K562 (cell line): Measurements from ENCODE around the gene UBE2J2. TPM values are rescaled to one million over a fixed set of nuclear protein-coding genes. Genes with fewer than 3 reads are reported as not detected.

ENCODE experiments used
- CTBP1 ChIP-seq: fragments of 450-650 bp; IDR thresholded peaks from 2 replicates; pipeline ENCODE4 v1.6.1; 2016; ENCODE audit warnings: borderline replicate concordance
- E2F3 ChIP-seq: fragments of 250-450 bp; sonication (Bioruptor Pico); IDR thresholded peaks from 2 replicates; pipeline ENCODE4 v1.4.0; 2020; ENCODE audit warnings: mild to moderate bottlenecking
- ETV1 ChIP-seq: fragments of 450-650 bp; conservative IDR thresholded peaks from 2 replicates; pipeline ENCODE4 v1.6.1; 2016; ENCODE audit warnings: missing genetic modification characterization, control low read depth, low read depth, missing compliant biosample characterization
- ETV5 ChIP-seq: sonication (generic); formaldehyde crosslinking; IDR thresholded peaks from 2 replicates; pipeline ENCODE4 v1.4.0; 2020; ENCODE audit warnings: low read depth, mild to moderate bottlenecking, missing genetic modification reagents
- GABPB2 ChIP-seq: fragments of 250-450 bp; sonication (Bioruptor Pico); conservative IDR thresholded peaks from 2 replicates; pipeline ENCODE4 v1.5.1; 2021; ENCODE audit warnings: mild to moderate bottlenecking
- JUN ChIP-seq, 2 experiments: sonication (generic) in 1 of 2; formaldehyde crosslinking in 1 of 2; IDR thresholded peaks; 2 replicates each; pipeline versions ENCODE4 v1.6.1 to v1.8.0; 2012 to 2022; ENCODE audit warnings: borderline replicate concordance in 2 of 2, mild to moderate bottlenecking in 2 of 2, improper control_type of control experiment in 1 of 2, low read depth in 1 of 2, low read length in 1 of 2, missing genetic modification reagents in 1 of 2
- NR1H2 ChIP-seq: sonication (generic); formaldehyde crosslinking; IDR thresholded peaks from 2 replicates; pipeline ENCODE4 v1.4.0; 2020; ENCODE audit warnings: mild to moderate bottlenecking, missing genetic modification reagents
- RBBP5 ChIP-seq: fragments of 200-600 bp; sonication (generic); IDR thresholded peaks from 2 replicates; pipeline ENCODE4 v1.6.1; 2012; ENCODE audit warnings: borderline replicate concordance, mild to moderate bottlenecking, low read length, control low read depth, inconsistent platforms; ENCODE audit not compliant: insufficient read depth, poor library complexity, severe bottlenecking
- TAF1 ChIP-seq: IDR thresholded peaks from 2 replicates; pipeline ENCODE4 v1.6.1; 2011; ENCODE audit warnings: mild to moderate bottlenecking, low read length, moderate library complexity; ENCODE audit not compliant: insufficient read depth, control insufficient read depth, severe bottlenecking; ENCODE audit errors: extremely low read depth
- TOE1 ChIP-seq, 2 experiments: fragments of 450-650 bp in 1 of 2; sonication (generic) in 1 of 2; formaldehyde crosslinking in 1 of 2; IDR thresholded peaks; 2 replicates each; pipeline versions ENCODE4 v1.7.1 to v1.8.0; 2016 to 2022; ENCODE audit warnings: borderline replicate concordance in 2 of 2, mild to moderate bottlenecking in 2 of 2, antibody characterized with exemption in 1 of 2, inconsistent platforms in 1 of 2, low read depth in 1 of 2, missing genetic modification reagents in 1 of 2, moderate library complexity in 1 of 2
- ZBTB7A ChIP-seq: IDR thresholded peaks from 2 replicates; pipeline ENCODE4 v1.6.1; 2011; ENCODE audit warnings: low read depth, mild to moderate bottlenecking, low read length, moderate library complexity, borderline replicate concordance; ENCODE audit not compliant: control insufficient read depth
- ZNF175 ChIP-seq: fragments of 200-800 bp; sonication (Bioruptor generic); IDR thresholded peaks from 2 replicates; pipeline ENCODE4 v1.6.1; 2016; ENCODE audit warnings: low read depth, mild to moderate bottlenecking, missing genetic modification characterization, missing compliant biosample characterization
- ZNF316 ChIP-seq: fragments of 450-650 bp; IDR thresholded peaks from 2 replicates; pipeline ENCODE4 v1.6.1; 2016
- ZNF354B ChIP-seq: fragments of 250-450 bp; sonication (Bioruptor Pico); IDR thresholded peaks from 2 replicates; pipeline ENCODE4 v1.4.0; 2020
- ZNF41 ChIP-seq: fragments of 250-450 bp; sonication (Bioruptor Pico); conservative IDR thresholded peaks from 2 replicates; pipeline ENCODE4 v1.4.0; 2020; ENCODE audit warnings: mild to moderate bottlenecking
- polyA plus RNA-seq, 8 experiments: library from polyadenylated mRNA; depleted of rRNA in 4 of 8; stranded (reverse) in 5 of 8; unstranded in 3 of 8; fragments of >200 nt; fragmentation: Nextera tagmentation in 2 of 8; fragmentation: Illumina TruSeq in 1 of 8; extraction: Ambion mirVana in 2 of 8; extraction: Trizol in 1 of 8; gene quantifications; 2 replicates each; pipeline versions ENCODE4 v1.2.1 to v1.2.3, GENCODE V29; 2011 to 2014; ENCODE audit warnings: inconsistent platforms in 1 of 8, missing spikeins in 1 of 8
- total RNA-seq, 7 experiments: library from RNA; depleted of rRNA in 6 of 7; stranded (reverse); fragments of >200 nt in 6 of 7; fragmentation: Illumina TruSeq in 2 of 7; extraction: Trizol in 2 of 7; gene quantifications; 2 replicates each; pipeline versions ENCODE4 v1.2.1 to v1.2.3, GENCODE V29; 2011 to 2021; ENCODE audit warnings: low replicate concordance in 1 of 7
- TF ChIP-seq, protein P1 (sequence below): fragments of 450-650 bp; formaldehyde crosslinking; IDR thresholded peaks from 2 replicates; pipeline ENCODE4 v1.4.0; 2020; ENCODE audit warnings: mild to moderate bottlenecking, moderate library complexity
- TF ChIP-seq, protein P2 (sequence below): fragments of 250-450 bp; sonication (Bioruptor Pico); IDR thresholded peaks from 2 replicates; pipeline ENCODE4 v1.6.1; 2021; ENCODE audit warnings: mild to moderate bottlenecking
- TF ChIP-seq, protein P3 (sequence below): fragments of 250-450 bp; sonication (Bioruptor Pico); IDR thresholded peaks from 2 replicates; pipeline ENCODE4 v1.8.0; 2022; ENCODE audit warnings: inconsistent platforms
- TF ChIP-seq, protein P4 (sequence below): fragments of 150-350 bp; IDR thresholded peaks from 2 replicates; pipeline ENCODE4 v1.6.1; 2014; ENCODE audit warnings: low read depth, mild to moderate bottlenecking, low read length, borderline replicate concordance

UBE2J2 gene
- total and polyA plus RNA-seq, 9 of the 15 experiments (the other 6 are each of a cell fraction or from before 2014, with no cell fraction given): 0.93 to 112 (median 75.5) TPM

DNA sequence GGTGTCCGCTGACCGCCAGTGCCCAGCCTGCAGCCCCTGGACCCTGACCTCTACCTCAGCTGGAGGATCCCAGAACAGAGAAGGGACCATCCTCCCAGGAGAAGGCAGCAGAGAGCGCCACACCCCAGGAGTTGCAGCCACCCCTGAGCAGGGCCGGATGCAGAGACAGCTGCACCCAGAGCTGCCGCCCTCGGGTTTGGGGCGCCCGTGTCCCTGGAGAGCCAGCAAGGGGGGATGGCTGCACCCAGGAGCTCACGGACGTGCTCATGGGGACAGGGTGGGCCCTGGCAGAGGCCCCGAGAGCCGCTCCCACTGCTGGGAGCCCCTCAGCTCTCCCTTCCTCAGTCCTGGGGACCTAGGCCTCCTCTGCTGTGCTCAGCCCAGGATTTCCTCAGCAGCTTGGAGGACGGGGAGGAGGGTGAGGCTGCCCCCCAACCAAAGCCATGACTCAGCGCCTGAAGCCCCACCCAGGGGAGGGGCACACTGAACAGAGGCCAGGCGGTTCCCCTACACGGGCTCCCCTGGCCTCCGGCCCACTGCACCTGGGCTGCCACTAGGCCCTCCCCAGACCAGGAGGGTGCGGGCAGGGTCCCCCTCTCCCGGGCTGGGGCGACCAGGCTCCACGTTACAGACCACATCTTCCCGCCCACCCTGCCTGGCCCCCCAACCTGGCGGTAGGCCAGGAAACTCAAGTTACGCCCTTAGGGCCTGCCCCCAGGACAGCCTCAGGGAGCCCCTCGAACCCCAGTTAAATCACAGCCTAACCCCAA lies 31.8 kb upstream of the UBE2J2 start (continued):
- TF ChIP-seq GABPB2 (no peak), E2F3 (CRISPR knock-in tag) (no peak), ZBTB7A (peak; percentile 47; the same call in 1 of the 2 replicates), ZNF354B (CRISPR knock-in tag) (no peak), CTBP1 (peak; percentile 11; the same call in 1 of the 2 replicates), TOE1 (IDR thresholded peaks at IDR 0.05; ENCODE audit: borderline replicate concordance) (no peak), TOE1 (CRISPR knock-in tag; IDR thresholded peaks at IDR 0.05; ENCODE audit: borderline replicate concordance, low read depth) (no peak), RBBP5 (peak; percentile 33), ETV1 (tag) (0 out of 2 replicates have a peak, but pooled peaks have one; percentile 47), TAF1 (peak; percentile 13), ZNF316 (peak; percentile 95), ETV5 (peak; percentile 69; the same call in 1 of the 2 replicates), ZNF41 (CRISPR knock-in tag) (no peak), NR1H2 (CRISPR knock-in tag) (no peak), JUN (IDR thresholded peaks at IDR 0.05; ENCODE audit: borderline replicate concordance, low read depth, low read length) (peak; percentile 66; the same call in 1 of the 2 replicates), JUN (CRISPR knock-in tag; IDR thresholded peaks at IDR 0.05; ENCODE audit: borderline replicate concordance) (no peak), ZNF175 (no peak)
- TF ChIP-seq, protein P1, sequence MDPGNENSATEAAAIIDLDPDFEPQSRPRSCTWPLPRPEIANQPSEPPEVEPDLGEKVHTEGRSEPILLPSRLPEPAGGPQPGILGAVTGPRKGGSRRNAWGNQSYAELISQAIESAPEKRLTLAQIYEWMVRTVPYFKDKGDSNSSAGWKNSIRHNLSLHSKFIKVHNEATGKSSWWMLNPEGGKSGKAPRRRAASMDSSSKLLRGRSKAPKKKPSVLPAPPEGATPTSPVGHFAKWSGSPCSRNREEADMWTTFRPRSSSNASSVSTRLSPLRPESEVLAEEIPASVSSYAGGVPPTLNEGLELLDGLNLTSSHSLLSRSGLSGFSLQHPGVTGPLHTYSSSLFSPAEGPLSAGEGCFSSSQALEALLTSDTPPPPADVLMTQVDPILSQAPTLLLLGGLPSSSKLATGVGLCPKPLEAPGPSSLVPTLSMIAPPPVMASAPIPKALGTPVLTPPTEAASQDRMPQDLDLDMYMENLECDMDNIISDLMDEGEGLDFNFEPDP (CRISPR knock-in tag): no peak
- TF ChIP-seq, protein P2, sequence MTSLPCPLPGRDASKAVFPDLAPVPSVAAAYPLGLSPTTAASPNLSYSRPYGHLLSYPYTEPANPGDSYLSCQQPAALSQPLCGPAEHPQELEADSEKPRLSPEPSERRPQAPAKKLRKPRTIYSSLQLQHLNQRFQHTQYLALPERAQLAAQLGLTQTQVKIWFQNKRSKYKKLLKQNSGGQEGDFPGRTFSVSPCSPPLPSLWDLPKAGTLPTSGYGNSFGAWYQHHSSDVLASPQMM (CRISPR knock-in tag): no peak
- TF ChIP-seq, protein P3, sequence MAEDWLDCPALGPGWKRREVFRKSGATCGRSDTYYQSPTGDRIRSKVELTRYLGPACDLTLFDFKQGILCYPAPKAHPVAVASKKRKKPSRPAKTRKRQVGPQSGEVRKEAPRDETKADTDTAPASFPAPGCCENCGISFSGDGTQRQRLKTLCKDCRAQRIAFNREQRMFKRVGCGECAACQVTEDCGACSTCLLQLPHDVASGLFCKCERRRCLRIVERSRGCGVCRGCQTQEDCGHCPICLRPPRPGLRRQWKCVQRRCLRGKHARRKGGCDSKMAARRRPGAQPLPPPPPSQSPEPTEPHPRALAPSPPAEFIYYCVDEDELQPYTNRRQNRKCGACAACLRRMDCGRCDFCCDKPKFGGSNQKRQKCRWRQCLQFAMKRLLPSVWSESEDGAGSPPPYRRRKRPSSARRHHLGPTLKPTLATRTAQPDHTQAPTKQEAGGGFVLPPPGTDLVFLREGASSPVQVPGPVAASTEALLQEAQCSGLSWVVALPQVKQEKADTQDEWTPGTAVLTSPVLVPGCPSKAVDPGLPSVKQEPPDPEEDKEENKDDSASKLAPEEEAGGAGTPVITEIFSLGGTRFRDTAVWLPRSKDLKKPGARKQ (CRISPR knock-in tag): no peak
- TF ChIP-seq, protein P4, sequence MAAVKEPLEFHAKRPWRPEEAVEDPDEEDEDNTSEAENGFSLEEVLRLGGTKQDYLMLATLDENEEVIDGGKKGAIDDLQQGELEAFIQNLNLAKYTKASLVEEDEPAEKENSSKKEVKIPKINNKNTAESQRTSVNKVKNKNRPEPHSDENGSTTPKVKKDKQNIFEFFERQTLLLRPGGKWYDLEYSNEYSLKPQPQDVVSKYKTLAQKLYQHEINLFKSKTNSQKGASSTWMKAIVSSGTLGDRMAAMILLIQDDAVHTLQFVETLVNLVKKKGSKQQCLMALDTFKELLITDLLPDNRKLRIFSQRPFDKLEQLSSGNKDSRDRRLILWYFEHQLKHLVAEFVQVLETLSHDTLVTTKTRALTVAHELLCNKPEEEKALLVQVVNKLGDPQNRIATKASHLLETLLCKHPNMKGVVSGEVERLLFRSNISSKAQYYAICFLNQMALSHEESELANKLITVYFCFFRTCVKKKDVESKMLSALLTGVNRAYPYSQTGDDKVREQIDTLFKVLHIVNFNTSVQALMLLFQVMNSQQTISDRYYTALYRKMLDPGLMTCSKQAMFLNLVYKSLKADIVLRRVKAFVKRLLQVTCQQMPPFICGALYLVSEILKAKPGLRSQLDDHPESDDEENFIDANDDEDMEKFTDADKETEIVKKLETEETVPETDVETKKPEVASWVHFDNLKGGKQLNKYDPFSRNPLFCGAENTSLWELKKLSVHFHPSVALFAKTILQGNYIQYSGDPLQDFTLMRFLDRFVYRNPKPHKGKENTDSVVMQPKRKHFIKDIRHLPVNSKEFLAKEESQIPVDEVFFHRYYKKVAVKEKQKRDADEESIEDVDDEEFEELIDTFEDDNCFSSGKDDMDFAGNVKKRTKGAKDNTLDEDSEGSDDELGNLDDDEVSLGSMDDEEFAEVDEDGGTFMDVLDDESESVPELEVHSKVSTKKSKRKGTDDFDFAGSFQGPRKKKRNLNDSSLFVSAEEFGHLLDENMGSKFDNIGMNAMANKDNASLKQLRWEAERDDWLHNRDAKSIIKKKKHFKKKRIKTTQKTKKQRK: no peak
